ENCODE data around the gene ARHGEF39. TPM values are rescaled to one million over a fixed set of nuclear protein-coding genes. Genes with fewer than 3 reads are reported as not detected.
A peak's percentile ranks its signal among the peaks of the same experiment; 100 is the strongest.

Gene ARHGEF39
- total RNA-seq, 1 donor from 2014 or later, result 0.89 TPM

- peaks cover 93% of the 10 kb centered on the region for H3K4me1 Mint-ChIP-seq
- H3K27me3 Mint-ChIP-seq, result no peaks in the 10 kb centered on the region
- peak within 1 kb of the TSS; percentile 97 for H3K27ac Mint-ChIP-seq
- CTCF ChIA-PET, result interaction anchor here (1.0 to 13.1 kb wide), 6 partner anchors 10 to 78 kb away, joined by 3 to 162 read pairs (median 10); partner anchors contain the start of genes ARHGEF39, CCDC107, RMRP and SIT1
- peak; percentile 48 for ATAC-seq (ENCODE audit: low read depth)
- POLR2A ChIA-PET, result interaction anchor here (0.9 to 15.6 kb wide), 11 partner anchors 9 to 573 kb away, joined by 3 to 549 read pairs (median 27); partner anchors contain the start of genes ARHGEF39, CCDC107, CLTA and CREB3
- peaks cover 43% of the 10 kb centered on the region for H3K36me3 Mint-ChIP-seq (ENCODE audit: low read depth)
- DNase-seq, result no peak
- peak within 1 kb of the TSS; percentile 87 for H3K4me3 Mint-ChIP-seq
- no peak for TF ChIP-seq CTCF (IDR thresholded peaks at IDR 0.05)
- no peaks in the 10 kb centered on the region for H3K9me3 Mint-ChIP-seq
- intact Hi-C loops (cut with micrococcal nuclease), result loop anchor here (1.0 kb wide), 2 partner anchors 78 to 101 kb away; no protein-coding TSS in a partner anchor
Observed at GRCh38 chr9:35618325-35618727, 46.7 kb downstream of the ARHGEF39 start, which contains the start of gene CD72. Gene CD72 (minus strand): TSS chr9:35618413. CDS start chr9:35618303, 110 bp downstream.

DNA sequence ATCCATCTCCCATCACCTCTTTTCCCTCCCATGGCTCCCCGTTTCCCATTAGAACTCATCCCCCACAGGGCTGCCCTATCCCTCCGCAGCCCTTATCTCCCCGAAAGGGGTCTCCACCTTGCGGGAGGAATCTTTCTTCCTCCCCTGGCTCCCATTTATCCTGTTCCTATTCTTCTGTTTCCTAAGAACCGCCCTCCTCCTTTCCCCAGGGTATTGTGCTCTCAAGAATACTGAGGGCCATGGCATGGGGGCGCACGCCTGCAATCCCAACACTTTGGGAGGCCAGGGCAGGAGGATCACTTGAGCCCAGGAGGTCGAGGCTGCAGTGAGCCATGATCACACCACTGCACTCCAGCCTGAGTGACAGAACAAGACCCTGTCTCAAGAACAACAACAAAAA is 47.4 kb downstream of the ARHGEF39 start:
- Mint-ChIP-seq H3K4me1 (peaks cover 99% of the 10 kb centered on the region), H3K36me3 (ENCODE audit: low read depth) (peaks cover 51% of the 10 kb centered on the region), H3K9me3 (no peaks in the 10 kb centered on the region), H3K27ac (peak overlapping the region; percentile 97), H3K4me3 (peak overlapping the region; percentile 87), H3K27me3 (no peaks in the 10 kb centered on the region)
- CTCF ChIA-PET, result interaction anchor here (0.7 to 13.1 kb wide), 11 partner anchors 13 to 209 kb away, joined by 3 to 162 read pairs (median 8); partner anchors contain the start of genes ARHGEF39, CCDC107, CREB3 and RMRP
- ATAC-seq (ENCODE audit: low read depth), result no peak
- DNase-seq, result no peak
- POLR2A ChIA-PET, result interaction anchor here (0.6 to 15.6 kb wide), 11 partner anchors 8 to 211 kb away, joined by 3 to 549 read pairs (median 27); partner anchors contain the start of genes ARHGEF39, CCDC107, CREB3 and FAM221B
- intact Hi-C loops (cut with micrococcal nuclease), result no loop called here
- no peak for TF ChIP-seq CTCF (IDR thresholded peaks at IDR 0.05)

- peak overlapping the region; percentile 97 for H3K27ac Mint-ChIP-seq
- peaks cover 57% of the 10 kb centered on the region for H3K36me3 Mint-ChIP-seq (ENCODE audit: low read depth)
- TF ChIP-seq CTCF (IDR thresholded peaks at IDR 0.05), result no peak
- DNase-seq (peak; percentile 64), ATAC-seq (ENCODE audit: low read depth) (peak; percentile 8)
- H3K4me1 Mint-ChIP-seq, result peaks cover 98% of the 10 kb centered on the region
- no peaks in the 10 kb centered on the region for H3K9me3 Mint-ChIP-seq
- POLR2A ChIA-PET, result interaction anchor here (0.6 to 15.6 kb wide), 11 partner anchors 7 to 212 kb away, joined by 3 to 549 read pairs (median 27); partner anchors contain the start of genes ARHGEF39, CCDC107, CREB3 and FAM221B
- CTCF ChIA-PET, result interaction anchor here (0.7 to 13.1 kb wide), 11 partner anchors 11 to 209 kb away, joined by 3 to 162 read pairs (median 8); partner anchors contain the start of genes ARHGEF39, CCDC107, CREB3 and RMRP
- intact Hi-C loops (cut with micrococcal nuclease), result no loop called here
- H3K4me3 Mint-ChIP-seq, result peak overlapping the region; percentile 87
- no peaks in the 10 kb centered on the region for H3K27me3 Mint-ChIP-seq
Observed at GRCh38 chr9:35616681-35617459, 48.1 kb downstream of the ARHGEF39 start.

GRCh38 chr9:35615981-35616680 is 48.9 kb downstream of the ARHGEF39 start:
- DNase-seq (no peak), ATAC-seq (ENCODE audit: low read depth) (no peak)
- Mint-ChIP-seq H3K27me3 (no peaks in the 10 kb centered on the region), H3K4me3 (peak overlapping the region; percentile 87), H3K36me3 (ENCODE audit: low read depth) (peaks cover 65% of the 10 kb centered on the region), H3K27ac (peak overlapping the region; percentile 97), H3K9me3 (no peaks in the 10 kb centered on the region), H3K4me1 (peaks cover 98% of the 10 kb centered on the region)
- intact Hi-C loops (cut with micrococcal nuclease), result no loop called here
- no peak for TF ChIP-seq CTCF (IDR thresholded peaks at IDR 0.05)
- POLR2A ChIA-PET, result interaction anchor here (0.6 to 15.6 kb wide), 13 partner anchors 7 to 134 kb away, joined by 3 to 549 read pairs (median 24); partner anchors contain the start of genes ARHGEF39, CCDC107, CREB3 and GBA2
- CTCF ChIA-PET, result interaction anchor here (1.2 to 13.1 kb wide), 9 partner anchors 10 to 115 kb away, joined by 3 to 162 read pairs (median 9); partner anchors contain the start of genes ARHGEF39, CCDC107, CREB3 and RMRP
